Stimulated activated CD4-positive, alpha-beta T cell treated with anti-CD3 and anti-CD28 coated beads, Interleukin-15, amount 100 ng/mL, for 24 hours (primary cell): ENCODE measurements around the gene AHCYL2.
"Not testable (repeated sequence)": the region's sequence is repeated elsewhere in the genome, so short reads cannot be mapped to it uniquely, and the experiment has no call there.

Source experiments
- DNase-seq: peaks from one replicate; pipeline ENCODE4 v3.0.0-alpha.2; 2020

Gene AHCYL2

DNA sequence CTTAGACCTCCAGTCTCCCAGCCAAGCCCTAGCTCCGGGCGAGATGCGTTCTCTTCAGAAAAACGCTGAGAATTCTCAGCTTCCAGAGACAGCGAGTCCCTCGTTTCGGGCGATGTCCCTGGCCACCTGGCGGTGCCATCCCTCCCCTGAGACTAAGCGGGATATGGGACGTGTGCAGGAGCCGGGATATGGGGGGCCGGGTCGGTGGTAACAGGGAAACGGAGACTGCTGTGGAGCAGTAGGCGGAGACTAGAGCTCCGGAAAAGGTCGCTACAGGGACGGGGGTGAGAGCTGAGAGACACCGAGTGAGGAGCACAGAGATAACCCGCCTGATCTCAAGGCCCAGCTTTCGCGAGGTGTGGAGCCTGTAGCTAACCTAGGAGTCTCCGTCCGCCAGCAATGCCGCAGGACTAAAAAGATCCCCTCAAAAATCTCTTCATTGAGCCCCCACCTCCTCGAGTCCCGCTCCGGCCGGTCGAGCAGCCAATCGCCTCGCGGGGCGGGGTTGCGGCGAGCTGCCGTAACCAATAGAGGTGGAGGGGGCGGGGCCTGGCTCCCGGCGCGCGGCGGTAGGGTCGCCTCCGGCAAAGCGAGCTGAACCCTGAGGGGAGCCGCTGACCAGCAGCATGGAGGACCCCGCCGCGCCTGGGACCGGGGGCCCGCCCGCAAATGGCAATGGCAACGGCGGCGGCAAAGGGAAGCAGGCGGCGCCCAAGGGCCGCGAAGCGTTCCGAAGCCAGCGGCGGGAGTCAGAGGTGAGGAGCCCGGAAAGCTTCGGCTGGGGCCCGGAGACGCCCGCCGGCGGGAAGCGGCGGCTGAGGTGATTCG lies 209.2 kb downstream of the AHCYL2 start, which contains the start of gene STRIP2:
TSS of gene STRIP2 (plus strand) at position 586 of the 828 bp plus-strand sequence. CDS start at position 627, 41 bp downstream.
- peak; percentile 98 for DNase-seq

DNA sequence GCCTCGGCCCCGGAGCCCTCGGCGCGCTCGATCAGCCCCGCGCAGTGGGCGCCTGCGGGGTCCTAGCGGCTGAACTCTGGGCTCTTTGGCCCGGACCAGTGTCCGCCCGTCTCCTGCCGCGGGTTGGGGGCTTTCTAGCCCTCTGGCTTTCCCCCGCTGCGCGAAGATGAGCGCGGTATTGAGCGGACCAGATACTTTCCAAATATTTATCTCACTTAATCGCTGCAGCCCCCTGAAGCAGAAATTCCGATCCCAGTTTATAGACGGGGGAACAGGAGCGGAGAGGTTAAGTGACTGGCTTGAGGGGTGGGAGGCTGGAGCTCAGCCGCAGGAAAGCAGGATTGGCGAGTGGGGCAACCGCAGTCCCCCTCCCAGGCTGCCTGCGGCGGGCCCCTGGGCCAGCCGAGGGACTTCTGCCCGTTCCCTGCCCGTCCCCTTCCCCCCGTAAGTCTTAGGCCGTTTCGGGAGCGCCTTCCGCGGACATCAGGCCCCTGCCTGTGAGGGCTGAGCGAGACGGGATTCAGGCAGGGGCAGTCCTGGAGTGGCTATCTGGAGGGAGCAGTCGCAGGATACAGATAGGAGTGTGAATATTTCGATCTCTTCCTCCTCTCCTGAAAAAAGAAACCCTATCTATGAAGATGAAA lies 210.0 kb downstream of the AHCYL2 start:
- peak; percentile 11 for DNase-seq

DNA sequence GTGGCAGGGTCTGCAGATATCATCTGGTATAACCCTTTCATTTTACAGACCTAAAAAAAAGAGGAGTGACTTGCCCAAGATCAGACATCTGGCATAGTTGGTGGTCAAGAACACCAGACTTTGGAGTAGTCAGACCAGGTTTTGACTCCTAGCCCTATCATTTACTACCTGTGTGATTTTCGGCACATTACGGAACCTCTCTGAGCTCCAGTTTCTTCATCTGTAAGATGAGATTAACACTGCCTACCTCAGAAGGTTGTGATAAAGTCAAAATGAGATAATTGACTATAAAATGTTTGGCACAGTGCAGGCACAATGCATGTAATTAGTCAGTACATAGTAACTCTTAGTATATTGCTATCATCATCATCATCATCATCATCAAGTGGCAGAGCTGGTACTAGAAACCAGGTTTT lies 210.6 kb downstream of the AHCYL2 start:
- DNase-seq = no peak

DNA sequence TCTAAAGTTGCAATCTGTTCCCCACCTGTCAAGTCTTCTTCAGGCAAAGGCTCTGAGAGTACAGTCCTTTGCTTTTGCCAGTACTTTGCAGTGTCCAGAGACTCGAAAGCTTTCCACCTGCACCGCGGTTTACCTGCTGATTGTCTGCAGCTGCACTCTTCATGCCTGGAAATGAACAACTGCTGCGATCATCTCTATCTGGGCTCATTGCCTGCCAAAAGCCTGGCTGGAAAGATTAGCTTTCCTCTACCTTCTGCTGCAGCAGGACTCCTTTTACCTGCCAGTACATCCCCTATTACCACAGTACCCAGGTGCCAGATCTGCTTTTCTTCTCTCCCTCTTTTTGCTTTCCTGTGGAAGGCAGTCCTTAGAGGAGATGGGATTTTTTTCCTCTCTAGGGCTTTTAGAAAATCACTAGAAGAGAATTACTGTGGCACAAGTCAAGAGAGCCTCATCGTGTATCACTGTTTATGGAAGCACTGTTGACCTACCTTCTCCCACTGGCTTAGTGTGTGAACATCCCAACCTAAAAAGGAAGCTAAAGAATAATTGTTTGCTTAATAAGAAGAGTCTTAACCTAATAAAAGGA lies 211.6 kb downstream of the AHCYL2 start:
- no peak for DNase-seq

DNA sequence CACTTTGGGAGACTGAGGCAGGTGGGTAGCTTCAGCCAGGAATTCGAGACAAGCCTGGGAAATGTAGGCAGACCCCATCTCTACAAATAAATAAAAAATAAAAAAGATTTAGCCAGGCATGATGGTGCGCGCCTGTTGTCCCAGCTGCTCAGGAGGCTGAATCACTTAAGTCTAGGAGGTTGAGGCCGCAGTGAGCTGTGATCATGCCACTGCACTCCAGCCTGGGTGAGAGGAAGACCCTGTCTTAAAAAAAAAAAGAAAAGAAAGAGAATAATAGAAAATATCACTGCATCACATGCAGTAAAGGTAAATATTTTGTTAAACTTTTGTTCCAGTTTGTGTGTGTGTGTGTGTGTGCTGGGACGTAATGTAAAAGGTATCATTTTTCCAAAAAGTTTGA lies 212.4 kb downstream of the AHCYL2 start:
- DNase-seq = peak; percentile 12

DNA sequence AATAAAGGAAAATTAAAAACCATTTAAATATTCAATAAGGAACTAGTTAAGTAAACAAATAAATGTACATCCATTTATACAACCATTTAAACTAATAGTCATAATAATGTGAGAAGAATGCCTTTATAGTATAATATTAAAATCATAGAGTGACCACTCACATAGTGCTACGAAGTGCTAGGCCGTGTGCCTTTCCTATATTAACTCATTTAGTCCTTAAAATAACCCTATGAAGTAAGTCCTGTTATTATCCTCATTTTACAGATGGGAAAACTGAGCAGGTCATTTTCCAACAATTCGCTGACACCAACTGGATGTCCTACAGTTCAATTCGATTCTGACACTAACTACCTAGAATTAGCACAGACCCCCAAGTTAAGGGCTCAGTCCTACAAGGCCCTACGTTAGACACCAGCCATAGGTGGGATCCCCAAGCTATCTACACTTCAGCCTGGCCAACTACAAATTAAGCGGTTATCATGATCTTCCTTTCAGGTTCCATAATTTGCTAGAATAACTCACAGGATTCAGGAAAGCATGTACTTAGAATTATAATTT lies 213.5 kb downstream of the AHCYL2 start:
- DNase-seq = no peak

DNA sequence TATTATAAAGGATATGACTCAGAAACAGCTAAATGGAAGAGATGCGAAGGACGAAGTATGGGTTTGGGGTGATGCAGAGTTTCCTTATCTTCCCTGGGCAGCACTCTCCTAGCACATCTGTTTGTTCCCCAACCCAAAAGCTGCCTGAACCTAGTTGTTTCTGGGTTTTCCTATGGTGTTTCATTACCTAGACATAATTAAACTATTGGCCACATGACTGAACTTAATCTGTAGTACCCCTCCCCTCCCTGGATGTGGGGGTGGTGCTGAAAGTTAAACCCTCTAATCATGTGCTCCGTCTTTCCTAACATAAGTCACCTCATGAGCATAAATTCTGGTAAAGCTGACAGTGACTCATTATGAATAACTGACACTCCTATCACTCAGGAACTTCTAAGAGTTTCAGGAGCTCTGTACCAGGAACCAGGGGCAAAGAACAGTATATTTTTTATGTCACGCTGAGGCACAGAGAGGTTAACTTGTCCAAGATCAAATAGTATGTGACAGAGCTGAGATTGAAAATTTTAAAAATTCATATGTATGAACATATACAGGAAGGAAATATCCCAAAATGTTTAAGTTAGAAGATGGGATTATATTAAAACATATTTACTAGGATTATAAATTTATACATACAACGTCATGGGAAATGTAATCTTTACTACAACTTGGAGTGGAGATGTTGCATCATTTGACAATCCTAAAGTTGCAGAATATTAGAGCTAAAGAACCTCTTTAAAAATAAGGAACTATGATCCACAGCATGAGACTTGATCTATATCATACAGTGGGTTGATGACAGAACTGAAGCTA lies 214.2 kb downstream of the AHCYL2 start:
- DNase-seq = peak; percentile 86

DNA sequence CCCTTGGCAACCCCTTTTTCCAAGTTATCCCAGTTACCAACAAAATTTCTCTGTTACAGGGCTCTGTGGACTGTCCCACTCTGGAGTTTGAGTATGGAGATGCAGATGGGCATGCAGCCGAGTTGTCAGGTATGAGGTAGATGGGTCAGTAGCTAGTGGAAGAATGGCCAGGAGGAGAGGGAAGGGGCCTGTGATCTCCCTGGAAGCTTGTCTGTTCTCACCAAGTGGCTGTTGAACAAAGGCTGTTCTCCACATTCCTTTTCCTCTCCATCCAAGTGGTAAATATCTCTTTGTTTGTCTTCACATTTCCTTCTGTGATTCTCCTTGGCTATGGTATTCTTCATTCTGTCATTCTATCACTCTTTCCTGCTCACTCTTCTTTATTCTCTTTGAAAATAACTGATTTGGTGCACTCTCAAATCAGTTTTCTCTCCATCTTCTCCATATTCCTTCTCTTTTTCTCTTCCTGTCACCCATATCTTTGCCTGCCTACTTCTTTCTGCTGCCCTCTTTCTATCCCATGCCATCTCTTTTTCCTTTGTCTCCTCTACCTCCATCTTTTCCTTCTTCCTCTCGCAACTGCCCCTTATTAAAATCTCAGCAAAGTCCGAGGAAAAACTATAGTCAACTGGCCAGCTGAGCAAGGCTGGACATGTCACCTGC lies 215.3 kb downstream of the AHCYL2 start:
- DNase-seq = no peak

DNA sequence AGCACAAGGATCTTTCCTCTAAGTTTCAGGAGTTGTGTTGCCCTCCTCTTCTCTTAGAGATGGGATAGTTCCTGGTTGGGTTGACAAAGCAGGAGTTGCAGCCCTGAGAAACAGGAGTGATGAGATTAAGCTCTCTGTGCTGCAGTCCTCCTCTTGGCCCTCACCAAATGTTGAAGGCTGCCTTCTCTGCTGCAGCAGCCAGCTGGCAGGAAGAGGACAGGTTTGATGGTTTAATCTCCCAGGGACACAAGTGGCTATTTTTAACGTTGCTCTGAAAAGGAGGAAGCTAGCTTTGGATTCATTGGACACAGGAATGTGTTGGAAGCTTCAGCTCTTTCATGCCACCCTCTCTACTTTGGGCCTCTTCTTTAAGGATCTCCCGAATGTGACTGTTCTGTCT lies 218.8 kb downstream of the AHCYL2 start:
- DNase-seq = no peak

DNA sequence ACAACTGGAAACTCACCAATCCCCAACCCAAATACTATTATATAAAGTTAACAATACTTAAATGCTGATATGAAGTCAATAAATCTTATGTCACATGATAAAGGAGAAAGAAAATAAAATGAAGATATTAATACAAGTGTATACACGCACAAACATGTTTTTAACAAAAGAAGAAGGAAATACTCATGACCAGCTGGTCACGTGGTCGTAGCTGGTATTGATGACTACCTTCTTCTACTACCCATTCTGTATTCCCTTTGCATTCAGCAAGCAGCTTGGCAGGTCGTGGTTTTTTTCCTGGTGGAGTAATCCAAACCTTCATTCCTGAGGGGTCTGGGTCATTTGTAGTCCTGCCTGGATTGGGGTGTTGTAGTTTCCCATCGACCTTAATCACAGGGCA lies 219.9 kb downstream of the AHCYL2 start:
- DNase-seq = not testable (repeated sequence)

DNA sequence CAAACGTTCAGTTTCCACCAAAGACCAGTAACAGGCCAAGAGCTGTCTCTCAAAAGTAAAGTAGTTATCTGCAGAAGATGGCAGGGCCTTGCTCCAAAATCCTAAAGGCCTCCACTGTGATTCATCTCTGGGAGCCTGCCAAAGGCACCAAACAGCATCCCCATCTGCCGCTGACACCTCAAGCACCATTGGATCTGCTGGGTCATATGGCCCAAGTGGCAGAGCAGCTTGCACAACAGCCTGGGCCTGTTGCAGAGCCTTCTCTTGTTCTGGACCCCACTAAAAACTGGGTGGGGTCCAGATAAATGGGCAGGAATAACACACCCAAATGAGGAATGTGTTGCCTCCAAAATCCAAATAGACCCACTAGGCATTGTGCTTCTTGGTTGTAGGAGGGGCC lies 222.1 kb downstream of the AHCYL2 start:
- not testable (repeated sequence) for DNase-seq

DNA sequence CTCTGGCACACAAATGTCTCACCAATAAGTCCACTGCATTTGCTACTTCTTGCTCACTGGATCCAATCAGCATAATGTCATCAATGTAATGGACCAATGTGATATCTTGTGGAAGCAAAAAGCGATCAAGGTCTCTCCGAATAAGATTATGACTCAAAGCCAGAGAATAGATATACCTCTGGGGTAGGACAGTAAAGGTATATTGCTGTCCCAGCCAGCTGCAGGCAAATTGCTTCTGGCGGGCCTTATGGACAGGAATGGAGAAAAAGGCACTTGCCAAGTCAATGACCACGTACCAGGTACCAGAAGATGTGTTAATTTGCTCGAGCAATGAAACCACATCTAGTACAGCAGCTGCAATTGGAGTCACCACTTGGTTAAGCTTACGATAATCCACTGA lies 222.6 kb downstream of the AHCYL2 start:
- DNase-seq = not testable (repeated sequence)

DNA sequence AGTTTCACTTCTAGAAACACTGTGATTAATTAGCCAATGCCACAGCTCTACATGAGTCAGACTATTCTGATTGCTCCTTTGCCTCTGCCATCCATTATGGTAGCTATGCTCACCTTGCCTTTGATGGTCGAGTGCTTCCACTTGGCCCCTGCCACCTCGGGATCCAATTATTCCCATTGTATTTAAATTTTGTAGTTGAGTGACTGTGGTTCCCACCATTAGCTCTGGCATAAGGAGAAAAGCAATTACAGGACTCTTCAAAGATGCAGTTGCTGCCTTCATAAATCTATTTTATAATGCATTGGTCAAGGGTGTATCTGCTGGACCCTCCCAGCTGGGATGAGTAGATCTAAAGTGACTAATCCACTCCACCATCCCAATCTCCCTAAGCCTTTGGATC lies 223.8 kb downstream of the AHCYL2 start:
- DNase-seq = not testable (repeated sequence)

DNA sequence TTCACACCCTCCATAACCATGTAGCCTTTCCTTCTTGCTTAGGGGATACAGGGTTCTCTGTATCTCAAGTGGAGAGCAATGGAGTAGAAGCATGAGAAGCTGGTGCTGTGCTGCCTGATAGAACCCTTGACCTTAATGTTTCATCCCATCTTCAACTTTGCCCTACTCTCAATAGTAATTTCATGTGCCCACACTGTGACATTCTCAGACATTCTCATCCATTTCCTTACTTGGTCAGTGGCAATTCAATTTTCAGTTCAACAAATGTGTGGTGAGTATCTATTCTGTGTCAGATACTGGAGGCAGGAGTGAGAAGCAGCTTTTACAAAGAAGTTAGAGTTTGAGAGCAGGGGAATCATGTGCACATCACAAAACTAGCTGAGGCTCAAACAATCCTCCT lies 225.5 kb downstream of the AHCYL2 start:
- no peak for DNase-seq

DNA sequence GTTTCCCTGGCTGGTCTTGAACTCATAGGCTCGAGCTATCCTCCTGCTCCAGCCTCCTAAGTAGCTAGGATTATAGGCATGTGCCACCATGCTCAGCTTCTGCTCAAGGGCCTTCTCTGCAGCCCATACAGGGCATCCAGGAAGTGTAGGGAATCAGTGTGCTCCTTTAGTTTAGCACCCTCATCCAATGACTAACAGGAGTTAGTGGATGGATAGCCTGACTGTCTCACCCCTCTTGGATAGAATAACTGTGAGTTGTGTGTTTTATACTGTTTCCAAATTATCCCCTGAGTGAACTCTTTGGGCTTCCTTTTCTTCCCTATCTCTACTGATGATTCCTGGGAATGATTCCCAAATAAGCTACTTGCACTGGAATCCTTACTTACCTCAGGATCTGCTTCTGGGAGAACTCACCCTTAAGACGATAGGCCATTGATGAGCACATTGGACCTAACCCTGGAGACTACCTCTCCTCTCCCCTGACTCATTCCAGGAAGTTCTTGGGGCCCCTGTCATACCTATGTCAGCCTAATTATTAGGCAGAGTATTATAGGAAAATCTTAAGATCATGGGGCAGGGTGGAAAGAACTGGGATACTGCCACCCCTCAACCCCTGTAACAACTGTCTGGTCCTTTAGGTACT lies 227.9 kb downstream of the AHCYL2 start:
- DNase-seq = no peak

DNA sequence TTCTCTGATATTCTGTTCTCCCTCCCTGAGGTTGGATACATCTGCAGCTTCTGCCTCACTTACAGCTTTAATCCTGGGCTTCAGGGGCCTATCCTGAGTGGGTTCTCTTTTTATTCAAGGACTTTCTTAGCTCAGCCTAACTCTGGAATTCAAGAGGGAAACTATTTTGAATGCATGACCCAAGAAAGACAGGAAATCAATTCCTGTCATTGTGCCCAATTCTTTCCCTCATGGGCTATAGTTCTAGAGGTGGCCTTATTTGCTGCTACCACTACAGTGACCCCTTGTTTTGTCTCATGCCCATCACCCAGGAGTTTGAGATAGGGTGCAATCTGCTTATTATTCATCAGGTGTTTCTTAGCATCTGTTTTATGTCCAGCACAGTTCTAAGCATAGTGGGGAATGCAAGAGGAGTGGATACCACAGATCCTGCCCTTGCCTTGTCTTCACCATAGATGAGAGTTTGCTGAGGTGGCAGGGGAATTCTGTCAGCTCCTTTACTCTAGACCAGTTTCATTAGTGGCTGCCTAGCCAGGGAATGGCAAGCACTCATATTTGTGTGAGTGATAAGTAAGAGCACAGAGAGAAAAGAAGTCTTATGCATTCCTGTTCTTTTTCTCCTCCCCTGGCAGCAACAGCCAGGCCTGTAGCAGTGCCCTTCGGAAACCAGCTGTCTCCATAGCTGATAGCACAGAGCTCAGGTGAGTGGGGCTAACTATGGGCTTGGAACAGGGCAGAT lies 228.8 kb downstream of the AHCYL2 start:
- DNase-seq = no peak

DNA sequence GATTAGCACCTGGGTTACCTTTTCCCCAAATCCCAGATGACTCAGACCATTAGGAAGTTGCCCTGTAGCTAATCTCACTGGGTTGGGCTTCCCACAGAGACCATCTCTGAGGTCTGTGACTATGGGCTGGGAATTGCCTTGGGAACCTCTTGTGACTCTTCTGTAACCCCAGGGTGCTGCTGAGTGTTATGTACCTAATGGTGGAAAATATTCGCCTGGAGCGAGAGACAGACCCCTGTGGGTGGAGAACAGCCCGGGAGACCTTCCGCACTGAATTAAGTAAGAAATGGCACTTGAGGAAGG lies 229.4 kb downstream of the AHCYL2 start:
- DNase-seq = no peak

DNA sequence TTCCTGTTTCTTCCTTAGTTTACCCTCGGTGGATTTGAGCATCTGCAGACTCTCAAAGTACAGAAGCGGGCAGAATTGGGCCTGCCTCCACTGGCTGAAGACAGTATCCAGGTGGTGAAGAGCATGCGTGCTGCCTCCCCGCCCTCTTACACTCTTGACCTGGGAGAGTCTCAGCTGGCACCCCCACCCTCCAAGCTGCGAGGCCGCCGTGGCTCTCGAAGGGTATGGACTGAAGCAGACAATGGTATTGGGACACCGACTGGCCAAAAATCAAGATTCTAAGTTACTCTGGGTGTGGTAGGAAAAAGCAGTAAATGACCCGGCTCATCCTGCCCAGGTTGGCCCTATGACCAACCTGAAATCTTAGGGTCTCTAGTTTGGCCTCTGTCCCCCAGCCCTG lies 231.6 kb downstream of the AHCYL2 start:
- DNase-seq = no peak

DNA sequence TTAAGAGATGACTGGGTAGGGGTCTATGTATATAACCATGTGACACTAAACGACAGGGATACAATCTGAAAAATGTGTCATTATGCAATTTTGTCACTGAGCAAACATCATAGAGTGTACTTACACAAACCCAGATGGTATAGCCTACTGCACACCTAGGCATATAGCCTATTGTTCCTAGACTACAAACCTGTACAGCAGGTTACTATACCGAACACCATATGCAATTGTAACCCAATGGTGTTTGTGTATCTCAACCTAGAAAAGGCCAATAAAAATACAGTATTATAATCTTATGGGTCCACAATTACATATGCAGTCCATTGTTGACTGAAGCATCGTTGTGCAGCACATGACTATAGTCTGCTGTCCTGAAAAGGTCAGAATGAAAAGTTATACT lies 232.3 kb downstream of the AHCYL2 start:
- no peak for DNase-seq

DNA sequence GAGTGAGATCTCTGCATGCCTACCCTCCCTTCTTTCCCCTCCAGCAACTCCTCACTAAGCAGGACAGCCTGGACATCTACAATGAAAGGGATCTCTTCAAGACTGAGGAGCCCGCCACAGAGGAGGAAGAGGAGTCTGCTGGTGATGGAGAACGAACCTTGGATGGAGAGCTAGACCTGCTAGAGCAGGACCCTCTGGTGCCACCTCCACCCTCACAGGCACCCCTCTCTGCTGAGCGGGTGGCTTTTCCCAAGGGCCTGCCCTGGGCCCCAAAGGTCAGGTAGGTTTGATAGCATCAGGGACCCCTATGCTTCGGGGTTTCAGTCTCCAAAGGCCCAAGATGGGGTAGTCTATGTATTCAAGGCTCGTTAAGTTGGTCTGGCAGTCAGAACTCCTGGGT lies 233.3 kb downstream of the AHCYL2 start:
- no peak for DNase-seq

DNA sequence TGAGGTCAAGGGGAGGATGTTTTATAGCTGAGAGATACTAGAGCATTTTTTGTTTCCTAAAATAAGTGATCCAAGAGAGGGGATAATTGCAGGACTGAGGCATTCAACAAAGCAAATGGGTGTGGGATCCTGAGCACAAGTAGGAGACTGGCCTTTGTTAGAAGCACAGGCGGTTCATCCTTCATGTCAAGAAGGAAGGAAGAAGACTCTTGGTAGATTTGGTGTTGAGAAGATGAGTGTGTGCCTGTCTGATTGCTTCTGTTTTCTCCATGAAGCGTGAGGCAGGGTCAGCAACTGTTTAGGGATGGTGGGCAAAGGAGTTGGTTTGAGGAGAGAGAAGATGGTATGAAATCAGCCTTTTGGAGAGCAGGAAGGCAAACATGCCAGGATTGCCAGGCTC lies 237.0 kb downstream of the AHCYL2 start:
- no peak for DNase-seq
